ENCODE data around the gene COMMD9. TPM values are rescaled to one million over a fixed set of nuclear protein-coding genes. Genes with fewer than 3 reads are reported as not detected.

Gene COMMD9
- total RNA-seq: 10 to 100 TPM; 36.9 to 58.0 (median 47.8) TPM

GRCh38 chr11:36289226-36289852 is at the start of gene COMMD9:
TSS of gene COMMD9 (minus strand) at chr11:36289424. CDS start at chr11:36289412, 12 bp downstream.
- Histone ChIP-seq H3K36me3 (no peaks in the 10 kb centered on the region), H3K27me3 (no peaks in the 10 kb centered on the region), H3K4me1 (peaks cover 0 to 25% (median 15%) of the 10 kb centered on the region in 4 donors), H3K27ac (peak within 1 kb of the TSS in 1 of 4 donors; percentile 72), H3K4me3 (peak within 1 kb of the TSS; percentile 39 to 79 (median 60)), H3K9me3 (no peaks in the 10 kb centered on the region)
- peak; percentile 87 to 94 for DNase-seq (ENCODE audit: low spot score in 2 of 2)
- WGBS, 2 donors: 1 to 2% methylated on average over 30 of the region's 31 CpGs
- TF ChIP-seq EP300 (IDR thresholded peaks at IDR 0.05) (peak in 1 of 2 donors; percentile 94), CTCF (IDR thresholded peaks at IDR 0.05) (no peak), POLR2A (IDR thresholded peaks at IDR 0.05) (peak in 1 of 2 donors; percentile 58)

GRCh38 chr11:36333897-36334296 is 44.7 kb upstream of the COMMD9 start:
- TF ChIP-seq CTCF (IDR thresholded peaks at IDR 0.05) (no peak), EP300 (IDR thresholded peaks at IDR 0.05) (no peak)
- H3K27me3 ChIP-seq: no peaks in the 10 kb centered on the region
- DNase-seq (ENCODE audit: low spot score in 2 of 2): no peak
- no peaks in the 10 kb centered on the region for H3K4me1 ChIP-seq
- no peak overlapping the region for H3K4me3 ChIP-seq
- no peak overlapping the region for H3K27ac ChIP-seq
- H3K36me3 ChIP-seq: no peaks in the 10 kb centered on the region
- no peaks in the 10 kb centered on the region for H3K9me3 ChIP-seq
- 61 to 65% methylated on average over 2 of the region's 2 CpGs for whole genome bisulfite sequencing, 2 donors

- no peak for TF ChIP-seq EP300 (IDR thresholded peaks at IDR 0.05)
- TF ChIP-seq CTCF (IDR thresholded peaks at IDR 0.05): no peak
- no peak for TF ChIP-seq POLR2A (IDR thresholded peaks at IDR 0.05)
- H3K36me3 ChIP-seq: no peaks in the 10 kb centered on the region
- H3K9me3 ChIP-seq: no peaks in the 10 kb centered on the region
- H3K27ac ChIP-seq: no peak overlapping the region
- H3K4me3 ChIP-seq: no peak overlapping the region
- DNase-seq (ENCODE audit: low spot score in 2 of 2): no peak
- WGBS, 2 donors: 87 to 96% methylated on average over 1 of the region's 1 CpG
- H3K4me1 ChIP-seq: no peaks in the 10 kb centered on the region
- H3K27me3 ChIP-seq: no peaks in the 10 kb centered on the region
These were observed 44.2 kb upstream of the COMMD9 start for GRCh38 chr11:36333468-36333867.

- H3K36me3 ChIP-seq: no peaks in the 10 kb centered on the region
- no peaks in the 10 kb centered on the region for H3K27me3 ChIP-seq
- no peaks in the 10 kb centered on the region for H3K4me1 ChIP-seq
- no peak for DNase-seq (ENCODE audit: low spot score in 2 of 2)
- 87 to 91% methylated on average over 2 of the region's 2 CpGs for WGBS, 2 donors
- no peak overlapping the region for H3K4me3 ChIP-seq
- TF ChIP-seq EP300 (IDR thresholded peaks at IDR 0.05) (no peak), POLR2A (IDR thresholded peaks at IDR 0.05) (no peak), CTCF (IDR thresholded peaks at IDR 0.05) (no peak)
- H3K27ac ChIP-seq: no peak overlapping the region
- no peaks in the 10 kb centered on the region for H3K9me3 ChIP-seq
These were observed 41.2 kb upstream of the COMMD9 start for GRCh38 chr11:36330411-36330810.

- TF ChIP-seq CTCF (IDR thresholded peaks at IDR 0.05): no peak
- TF ChIP-seq POLR2A (IDR thresholded peaks at IDR 0.05): no peak
- no peak for TF ChIP-seq EP300 (IDR thresholded peaks at IDR 0.05)
- no peaks in the 10 kb centered on the region for H3K9me3 ChIP-seq
- H3K4me1 ChIP-seq: no peaks in the 10 kb centered on the region
- WGBS, 2 donors: 83 to 91% methylated on average over 2 of the region's 2 CpGs
- H3K27ac ChIP-seq: no peak overlapping the region
- H3K27me3 ChIP-seq: no peaks in the 10 kb centered on the region
- DNase-seq (ENCODE audit: low spot score in 2 of 2): no peak
- H3K4me3 ChIP-seq: no peak overlapping the region
- H3K36me3 ChIP-seq: no peaks in the 10 kb centered on the region
These were observed 39.9 kb upstream of the COMMD9 start for GRCh38 chr11:36328966-36329673.
